ENCODE results near the gene FARP1.
"Not testable (repeated sequence)": the region's sequence is repeated elsewhere in the genome, so short reads cannot be mapped to it uniquely, and the experiment has no call there.

FARP1 gene

DNA sequence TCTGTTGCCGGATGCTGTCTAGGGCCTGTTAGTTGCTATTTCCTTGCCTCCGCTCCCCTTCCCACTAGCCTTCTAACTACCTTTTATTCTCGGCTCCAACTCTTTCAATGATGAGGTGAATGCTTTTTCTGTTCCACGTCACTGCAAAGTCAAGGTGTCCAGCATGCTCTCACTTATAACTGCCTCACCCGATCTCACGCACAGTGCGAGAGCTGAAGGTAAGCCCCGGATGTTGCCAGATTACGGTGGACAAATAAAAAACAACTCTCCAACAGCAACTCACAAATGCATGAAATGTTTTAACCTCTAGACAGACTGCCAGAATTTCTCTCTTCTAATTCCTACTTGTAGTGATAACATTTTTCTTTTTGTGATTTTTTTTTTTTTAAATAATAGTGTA, 264.1 kb downstream of the FARP1 start:
- DNase-seq: no peak

DNA sequence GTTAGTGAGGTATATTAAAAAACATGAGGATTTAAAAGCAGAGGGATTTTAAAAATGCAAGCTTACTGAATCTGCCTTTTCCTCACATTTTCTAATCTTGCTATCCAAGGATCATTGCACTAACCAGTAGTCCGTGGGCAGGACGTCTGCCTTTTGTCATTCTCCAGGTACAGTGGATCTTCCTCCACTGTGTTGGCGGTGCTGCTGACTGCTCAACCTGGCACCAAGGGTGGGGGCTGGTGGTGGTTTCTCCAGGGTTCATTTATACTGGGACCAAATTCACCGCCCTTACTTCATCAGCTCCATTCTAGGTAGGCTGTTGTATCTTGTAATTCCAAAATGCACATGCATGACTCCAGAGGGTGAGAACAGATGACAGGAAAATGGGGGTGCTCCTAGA, 264.7 kb downstream of the FARP1 start:
- DNase-seq: no peak

GRCh38 chr13:98409281-98409680, 266.4 kb downstream of the FARP1 start:
- DNase-seq: no peak

- DNase-seq: no peak
Measured at GRCh38 chr13:98410612-98411011, 267.7 kb downstream of the FARP1 start.

DNA sequence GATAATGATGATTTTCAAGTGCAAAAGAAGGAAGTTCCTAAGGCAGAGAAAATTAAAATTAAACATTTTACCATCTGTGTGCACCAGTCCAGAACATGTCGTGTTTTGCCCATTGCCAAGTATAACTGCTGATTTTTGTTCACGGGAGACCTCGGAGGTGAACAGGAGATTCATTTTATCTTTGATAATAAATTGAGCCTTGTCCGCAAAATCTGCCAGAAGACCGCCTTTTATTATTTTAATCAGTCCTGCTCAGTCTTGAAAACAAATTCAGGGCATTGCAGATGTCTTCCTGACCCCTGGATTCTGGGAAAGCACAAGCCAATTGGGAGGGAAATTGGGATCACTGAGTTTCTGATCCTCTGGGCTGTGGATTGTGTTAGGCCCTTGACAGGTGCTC, 268.1 kb downstream of the FARP1 start:
- DNase-seq: no peak

- peak; percentile 89 to 95 (median 92) for DNase-seq
Measured at GRCh38 chr13:98411617-98412265, 268.8 kb downstream of the FARP1 start.

DNA sequence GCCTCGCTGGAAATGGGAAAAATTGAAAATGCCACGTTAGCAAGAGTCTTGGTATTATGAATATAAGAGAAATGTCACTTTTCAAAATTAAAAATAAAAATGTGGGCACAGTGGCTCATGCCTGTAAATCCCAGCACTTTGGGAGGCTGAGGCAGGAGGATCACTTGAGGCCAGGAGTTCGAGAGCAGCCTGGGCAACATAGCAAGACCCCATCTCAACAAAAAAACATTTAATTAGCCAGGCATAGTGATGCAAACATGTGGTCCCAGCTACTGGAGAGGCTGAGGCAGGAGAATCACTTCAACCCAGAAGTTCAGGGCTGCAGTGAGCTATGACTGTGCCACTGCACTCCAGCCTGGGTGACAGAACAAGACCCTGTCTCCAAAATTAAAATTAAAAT, 270.4 kb downstream of the FARP1 start:
- DNase-seq: not testable (repeated sequence)

DNA sequence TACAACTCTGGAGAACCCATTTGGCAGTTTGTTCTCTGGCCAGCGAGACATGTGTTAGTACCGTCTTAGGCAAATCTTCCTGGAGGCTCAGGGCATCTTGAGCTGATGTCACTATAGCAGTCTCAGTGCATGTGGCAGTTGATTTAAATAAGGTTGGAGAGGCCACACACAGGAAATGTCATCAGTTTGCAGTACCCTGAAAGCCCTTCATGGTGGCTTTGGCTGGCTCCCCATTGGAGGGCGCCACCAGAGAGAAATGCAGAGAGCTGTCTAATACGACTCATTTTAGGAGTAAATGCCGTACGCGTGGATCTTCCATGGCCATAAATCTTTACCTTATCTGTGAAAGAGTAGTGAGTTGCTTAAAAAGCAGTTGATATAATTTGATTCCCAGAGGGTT, 270.9 kb downstream of the FARP1 start:
- no peak for DNase-seq

DNA sequence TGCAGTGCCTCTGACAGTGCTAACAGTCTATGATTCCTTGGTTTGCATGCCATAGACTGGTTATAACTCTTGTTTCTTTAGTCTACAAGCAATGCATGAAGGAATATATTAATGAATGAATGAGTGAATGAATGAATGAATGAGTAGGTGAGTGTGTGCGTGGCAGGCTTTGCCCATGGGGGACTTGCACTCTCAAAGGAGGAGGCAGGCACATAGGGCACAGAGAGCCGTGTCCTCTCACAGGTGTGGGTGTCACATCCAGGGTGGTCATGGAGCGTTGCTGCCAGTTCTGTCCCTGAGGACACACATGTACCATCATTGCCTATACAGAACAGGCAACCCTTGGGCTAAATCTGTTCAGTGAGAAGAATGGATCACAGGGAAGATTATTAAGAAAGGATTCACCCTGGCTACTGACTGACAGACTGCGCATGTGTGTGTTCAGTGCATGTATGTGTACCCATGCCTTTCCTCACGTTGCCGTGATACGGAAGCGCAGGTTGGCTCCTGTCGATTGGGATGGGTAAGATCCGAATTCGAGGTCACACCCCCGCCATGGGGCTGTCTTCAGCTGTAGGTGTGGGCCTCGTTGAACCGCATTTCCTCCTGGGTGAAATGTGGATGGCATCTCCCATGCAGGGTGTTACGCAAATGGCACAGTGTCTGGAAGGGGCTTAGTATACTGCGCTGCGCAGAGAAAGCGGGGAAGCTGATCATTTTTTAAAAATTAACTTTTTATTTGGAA, 272.6 kb downstream of the FARP1 start:
- DNase-seq: no peak

GRCh38 chr13:98416408-98416807, 273.5 kb downstream of the FARP1 start:
- no peak for DNase-seq

DNA sequence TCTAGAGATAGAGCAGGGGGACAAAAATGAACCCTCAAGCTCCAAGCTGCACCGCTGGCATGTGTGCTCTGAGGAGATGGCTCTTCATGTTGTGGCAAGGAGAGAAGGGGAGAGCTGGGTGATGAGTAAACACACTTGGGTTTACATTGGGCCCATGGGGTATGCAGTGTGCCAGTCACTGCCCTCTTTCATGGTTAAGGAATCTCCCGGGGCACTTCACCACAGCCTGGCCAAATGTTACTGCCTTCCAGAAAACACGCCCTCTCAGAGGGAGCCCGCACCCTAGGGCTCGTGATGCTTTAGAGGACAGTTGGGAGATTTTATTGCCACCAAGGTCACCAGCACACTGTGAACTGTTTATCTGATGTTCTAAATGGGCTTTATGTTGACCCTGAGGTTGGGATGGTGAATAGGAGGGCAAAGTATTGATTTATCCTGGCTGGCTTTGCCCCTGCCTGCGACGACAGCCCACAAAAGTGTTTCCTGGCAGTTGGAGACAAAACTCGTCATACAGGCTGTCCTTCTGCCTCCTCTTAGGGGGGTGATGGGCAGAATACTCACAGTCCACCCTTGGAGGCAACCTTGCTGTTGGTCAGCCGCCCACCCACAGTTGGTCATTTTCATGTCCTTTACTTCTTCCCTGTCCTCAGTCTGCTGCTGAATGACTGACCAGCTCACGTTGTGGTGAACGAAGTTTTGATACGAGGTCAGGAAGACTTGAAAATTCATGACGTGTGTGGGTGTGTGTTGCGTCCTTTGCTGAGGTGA, 277.1 kb downstream of the FARP1 start:
- no peak for DNase-seq

DNA sequence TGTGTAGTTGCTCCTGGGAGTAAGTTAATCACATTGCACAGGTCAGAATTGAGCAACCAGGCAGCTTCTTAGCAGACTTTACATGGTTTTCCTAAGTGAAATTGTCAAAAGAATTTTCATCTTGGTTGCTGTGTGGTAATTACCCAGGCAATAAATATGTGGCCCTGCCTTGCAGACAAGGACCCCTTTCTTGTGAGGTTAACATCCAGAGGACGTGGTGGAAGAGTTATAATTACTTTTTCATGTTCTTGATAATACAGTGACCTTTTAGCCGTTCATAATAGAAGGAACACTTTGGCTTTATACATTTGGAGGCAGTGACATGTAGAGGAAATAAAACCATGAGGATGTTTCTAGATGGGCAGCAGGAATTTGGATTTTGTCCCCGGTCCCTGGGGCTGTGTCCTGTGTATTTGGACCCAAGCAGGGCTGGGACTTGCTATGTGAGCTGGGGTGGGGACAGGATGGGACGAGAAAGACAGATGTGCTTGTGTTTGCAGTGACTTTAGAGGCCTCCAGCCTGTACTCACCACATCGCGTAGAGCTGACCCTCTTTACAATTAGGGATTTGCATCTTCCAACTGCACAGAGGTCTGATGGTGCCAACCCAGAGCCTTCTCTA, 277.8 kb downstream of the FARP1 start:
- no peak for DNase-seq

DNA sequence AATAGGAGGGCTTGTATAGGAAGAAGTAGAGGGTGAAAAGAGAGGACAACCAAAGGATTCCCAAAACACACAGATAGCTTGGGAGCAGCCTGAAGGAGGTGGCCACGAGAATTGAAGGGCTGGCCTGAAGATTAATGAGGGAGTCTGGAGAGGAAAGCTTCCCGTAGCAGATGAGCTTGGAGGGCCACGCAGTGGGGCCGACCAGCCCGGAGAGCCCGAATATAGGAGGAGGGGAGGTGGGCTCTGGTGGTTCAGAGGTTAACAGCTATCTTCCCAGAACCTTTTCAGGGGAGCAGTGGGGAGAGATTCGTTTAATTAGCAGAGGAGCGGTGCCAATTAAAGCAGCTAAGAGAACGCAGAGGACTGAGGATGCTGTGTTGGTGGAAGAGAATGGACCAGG, 279.2 kb downstream of the FARP1 start:
- no peak for DNase-seq

DNA sequence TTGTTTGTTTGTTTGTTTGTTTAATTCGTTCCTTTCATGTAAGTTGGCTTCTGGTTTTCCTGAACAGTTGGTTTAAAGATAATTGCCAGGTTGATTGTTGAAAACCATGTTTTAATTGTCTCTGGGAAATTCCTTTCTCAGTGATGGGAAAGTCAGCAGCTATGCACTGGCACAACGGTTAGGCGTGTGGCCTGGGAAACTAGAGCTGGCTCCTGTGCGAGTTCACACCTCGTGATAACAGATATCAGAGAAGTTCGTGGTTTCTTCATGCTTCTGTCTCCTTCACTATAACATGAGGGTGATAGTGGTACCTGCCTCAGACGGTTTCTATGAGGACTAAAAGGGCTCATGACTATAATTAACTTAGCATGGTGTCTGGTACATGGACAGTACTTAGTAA, 280.5 kb downstream of the FARP1 start:
- DNase-seq: no peak

- no peak for DNase-seq
Measured at GRCh38 chr13:98427331-98427995, 284.6 kb downstream of the FARP1 start.

DNA sequence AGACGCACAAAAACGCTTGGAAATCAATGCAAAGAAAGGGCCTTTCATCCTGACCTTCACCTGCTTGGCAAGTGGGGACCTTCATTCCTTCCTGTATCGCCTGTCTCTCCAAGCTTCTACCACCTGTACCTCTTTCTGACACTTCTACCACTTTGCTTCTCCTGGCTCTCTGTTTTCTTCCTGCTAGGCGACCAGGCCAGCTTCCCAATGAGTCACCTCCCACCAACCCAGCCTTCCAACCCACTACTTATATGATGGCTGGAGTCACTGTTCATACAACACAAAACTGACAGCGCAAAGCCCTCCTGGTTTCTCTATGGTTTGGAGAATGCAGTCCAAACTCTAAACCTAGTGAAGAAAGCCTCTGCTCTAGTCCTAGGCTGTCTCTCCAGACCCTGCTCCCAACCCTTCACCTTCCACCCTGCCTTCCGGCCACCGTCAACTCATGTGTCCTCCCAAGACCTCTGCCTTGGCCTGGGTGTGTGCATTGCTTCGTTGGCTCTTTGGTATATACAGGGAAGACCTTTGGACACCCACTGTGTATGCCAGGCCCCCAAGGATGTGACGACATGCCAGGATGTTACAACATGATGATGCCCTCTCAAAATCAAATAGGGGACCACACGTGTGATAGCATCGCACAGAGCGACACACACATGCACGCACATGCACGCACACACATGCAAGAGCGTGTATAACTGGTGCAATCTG, 285.5 kb downstream of the FARP1 start:
- DNase-seq: no peak

GRCh38 chr13:98429081-98429480, 286.2 kb downstream of the FARP1 start:
- no peak for DNase-seq

- DNase-seq: no peak
Measured at GRCh38 chr13:98429531-98429930, 286.6 kb downstream of the FARP1 start.

GRCh38 chr13:98429977-98430736, 287.3 kb downstream of the FARP1 start:
- no peak for DNase-seq

DNA sequence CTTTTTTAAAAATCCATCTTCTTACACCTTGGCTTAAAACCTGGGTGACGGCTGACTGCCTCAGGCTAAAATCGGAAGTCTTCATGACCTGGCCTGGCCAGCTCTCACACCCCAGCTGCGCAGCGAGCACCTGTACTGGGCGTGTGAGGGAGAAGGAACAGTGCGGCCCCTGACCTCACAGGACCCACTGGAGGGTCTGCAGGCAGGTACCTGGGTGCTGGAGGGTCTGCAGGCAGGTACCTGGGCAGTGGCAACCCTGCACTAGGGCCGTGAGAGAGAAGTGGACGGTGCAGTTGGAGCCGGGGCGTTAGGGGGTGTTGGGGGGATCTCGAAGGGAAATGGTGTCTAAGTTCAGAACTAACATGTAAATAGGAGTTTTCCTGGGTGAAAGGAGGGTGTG, 289.7 kb downstream of the FARP1 start:
- no peak for DNase-seq

- DNase-seq: no peak
Measured at GRCh38 chr13:98433654-98434053, 290.8 kb downstream of the FARP1 start.

Measured in suppressor macrophage (primary cell).